Stimulated activated CD4-positive, alpha-beta T cell treated with anti-CD3 and anti-CD28 coated beads, TNF-alpha, amount 100 ng/mL, for 24 hours (primary cell): ENCODE measurements around the gene MRPS18A.
A peak's percentile ranks its signal among the peaks of the same experiment; 100 is the strongest.
"Not testable (repeated sequence)": the region's sequence is repeated elsewhere in the genome, so short reads cannot be mapped to it uniquely, and the experiment has no call there.

ENCODE experiments used
- DNase-seq, 3 experiments: peaks; one replicate each; pipeline ENCODE4 v3.0.0-alpha.2; 2020; ENCODE audit warnings: low read depth in 3 of 3

The MRPS18A gene

GRCh38 chr6:43671011-43671800 is 16.4 kb downstream of the MRPS18A start:
- no peak for DNase-seq

- no peak for DNase-seq
Measured at GRCh38 chr6:43670623-43670986, 17.0 kb downstream of the MRPS18A start.

- DNase-seq = peak in 1 of 3 experiments; percentile 25
Measured at GRCh38 chr6:43669922-43670622, 17.5 kb downstream of the MRPS18A start.

- no peak for DNase-seq
Measured at GRCh38 chr6:43669050-43669921, 18.3 kb downstream of the MRPS18A start.

GRCh38 chr6:43668151-43669028 is 19.2 kb downstream of the MRPS18A start:
- peak in 1 of 3 experiments; percentile 58 for DNase-seq

- DNase-seq = peak; percentile 68 to 86 (median 74)
Measured at GRCh38 chr6:43667245-43668150, 20.1 kb downstream of the MRPS18A start.

- DNase-seq = no peak
Measured at GRCh38 chr6:43666196-43666920, 21.2 kb downstream of the MRPS18A start.

- no peak for DNase-seq
Measured at GRCh38 chr6:43665376-43665775, 22.2 kb downstream of the MRPS18A start.

GRCh38 chr6:43662948-43663347 is 24.6 kb downstream of the MRPS18A start:
- DNase-seq = not testable (repeated sequence)

GRCh38 chr6:43658161-43658560 is 29.4 kb downstream of the MRPS18A start:
- no peak for DNase-seq

GRCh38 chr6:43657221-43657802 is 30.3 kb downstream of the MRPS18A start:
- DNase-seq = no peak

- DNase-seq = not testable (repeated sequence)
Measured at GRCh38 chr6:43652822-43653221, 34.8 kb downstream of the MRPS18A start.

GRCh38 chr6:43648248-43648647 is 39.3 kb downstream of the MRPS18A start:
- no peak for DNase-seq

- no peak for DNase-seq
Measured at GRCh38 chr6:43647613-43648012, 40.0 kb downstream of the MRPS18A start.

GRCh38 chr6:43645613-43645964 is 42.0 kb downstream of the MRPS18A start:
- DNase-seq = no peak

GRCh38 chr6:43644940-43645612 is 42.5 kb downstream of the MRPS18A start, which contains the start of gene RSPH9:
Gene RSPH9 (plus strand): TSS chr6:43645036. CDS start chr6:43645099, 63 bp downstream.
- peak in 2 of 3 experiments; percentile 24 to 73 for DNase-seq

- no peak for DNase-seq
Measured at GRCh38 chr6:43639984-43640800, 47.4 kb downstream of the MRPS18A start.

GRCh38 chr6:43636308-43636659 is 51.3 kb downstream of the MRPS18A start:
- DNase-seq = no peak
